Right atrium auricular region (tissue), 2 donors: ENCODE results near the gene NAP1L1. TPM values are rescaled to one million over a fixed set of nuclear protein-coding genes. Genes with fewer than 3 reads are reported as not detected.

Experiments
- DNase-seq: peaks from one replicate; pipeline ENCODE4 v3.0.0-alpha.2; 2019; ENCODE audit warnings: low spot score
- H3K27ac ChIP-seq, 2 donors: fragments of 200-600 bp; sonication (generic); 1 replicate in 1 of 2; 2 replicates in 1 of 2; pipeline ENCODE4 v1.5.1; 2016 to 2019
- H3K27me3 ChIP-seq, 2 donors: fragments of 200-600 bp; sonication (generic); one replicate each; pipeline versions ENCODE4 v1.5.1 to v1.6.0; 2017 to 2019
- H3K36me3 ChIP-seq: fragments of 200-600 bp; sonication (generic); one replicate; pipeline ENCODE4 v1.5.1; 2016
- H3K4me1 ChIP-seq, 2 donors: fragments of 200-600 bp; sonication (generic); one replicate each; pipeline versions ENCODE4 v1.5.1 to v1.6.0; 2017 to 2019
- H3K4me3 ChIP-seq, 2 donors: fragments of 200-600 bp; sonication (generic); 1 replicate in 1 of 2; 2 replicates in 1 of 2; pipeline ENCODE4 v1.5.1; 2017 to 2019; ENCODE audit warnings: mild to moderate bottlenecking in 1 of 2, moderate library complexity in 1 of 2
- H3K9me3 ChIP-seq, 2 donors: fragments of 200-600 bp; sonication (generic); one replicate each; pipeline ENCODE4 v1.5.1; 2019
- CTCF ChIP-seq, 2 donors: fragments of 200-600 bp; sonication (generic); IDR thresholded peaks; one replicate each; pipeline ENCODE4 v1.5.1; 2019; ENCODE audit warnings: antibody characterized with exemption in 2 of 2
- total RNA-seq, 2 donors: library from RNA; depleted of rRNA; stranded (reverse); fragments of >200 nt; gene quantifications; one replicate each; pipeline ENCODE4 v1.1.0, GENCODE V29; 2016

The NAP1L1 gene
- total RNA-seq, 2 donors from 2014 or later: 255 to 332 TPM

DNA sequence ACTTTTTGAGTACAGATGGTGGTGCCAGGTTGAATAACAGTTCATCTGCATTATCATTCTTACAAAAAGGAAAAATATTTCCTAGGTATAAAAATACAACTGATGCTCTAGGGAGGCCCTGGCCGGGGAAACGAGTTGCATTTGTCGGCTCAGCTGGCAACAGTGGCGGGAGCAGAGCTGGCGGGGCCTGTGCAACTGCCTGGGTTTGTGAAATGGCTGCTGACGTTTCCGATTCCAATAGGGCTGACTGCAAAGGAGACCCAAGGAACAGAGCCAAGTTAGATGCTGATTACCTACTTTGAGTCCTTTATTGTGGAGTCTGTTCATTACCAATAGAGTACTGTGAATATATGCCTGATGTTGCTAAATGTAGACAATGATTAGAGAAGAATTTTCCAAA lies 27.2 kb downstream of the NAP1L1 start:
- H3K9me3 ChIP-seq: no peaks in the 10 kb centered on the region
- H3K4me3 ChIP-seq: no peak overlapping the region
- no peak for DNase-seq
- no peak overlapping the region for H3K27ac ChIP-seq
- peaks cover 75% of the 10 kb centered on the region for H3K36me3 ChIP-seq
- H3K4me1 ChIP-seq: no peaks in the 10 kb centered on the region
- TF ChIP-seq CTCF (IDR thresholded peaks at IDR 0.05): no peak
- H3K27me3 ChIP-seq: no peaks in the 10 kb centered on the region

DNA sequence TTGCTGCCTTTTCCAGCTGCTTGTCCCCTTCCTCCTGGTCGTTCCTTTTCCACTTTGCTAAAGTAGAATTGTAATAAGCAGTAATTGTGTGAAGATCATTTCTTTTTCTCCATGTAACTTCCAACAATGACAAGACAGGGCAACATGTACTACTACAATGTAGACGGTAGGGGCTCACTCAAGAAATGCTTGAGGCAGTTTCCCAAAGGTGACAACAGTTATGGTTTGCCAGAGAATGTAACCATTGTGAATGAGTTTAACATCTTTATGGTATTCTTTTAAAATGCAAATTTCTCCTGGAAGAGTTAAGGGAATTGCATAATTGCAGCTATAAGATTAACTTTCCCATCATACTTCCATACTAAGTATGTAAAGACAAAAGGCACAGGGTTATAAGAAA lies 29.1 kb downstream of the NAP1L1 start:
- TF ChIP-seq CTCF (IDR thresholded peaks at IDR 0.05): no peak
- H3K27ac ChIP-seq: no peak overlapping the region
- no peak for DNase-seq
- H3K36me3 ChIP-seq: peaks cover 87% of the 10 kb centered on the region
- H3K9me3 ChIP-seq: no peaks in the 10 kb centered on the region
- H3K27me3 ChIP-seq: no peaks in the 10 kb centered on the region
- no peak overlapping the region for H3K4me3 ChIP-seq
- H3K4me1 ChIP-seq: no peaks in the 10 kb centered on the region

- peaks cover 59% of the 10 kb centered on the region for H3K36me3 ChIP-seq
- H3K27me3 ChIP-seq: no peaks in the 10 kb centered on the region
- DNase-seq: no peak
- H3K27ac ChIP-seq: no peak overlapping the region
- no peaks in the 10 kb centered on the region for H3K4me1 ChIP-seq
- H3K4me3 ChIP-seq: no peak overlapping the region
- no peaks in the 10 kb centered on the region for H3K9me3 ChIP-seq
- TF ChIP-seq CTCF (IDR thresholded peaks at IDR 0.05): no peak
These were observed 34.8 kb downstream of the NAP1L1 start for GRCh38 chr12:76049575-76050251.

- Histone ChIP-seq H3K27ac (no peak overlapping the region), H3K36me3 (peaks cover 39% of the 10 kb centered on the region), H3K27me3 (no peaks in the 10 kb centered on the region), H3K4me3 (no peak overlapping the region), H3K4me1 (no peaks in the 10 kb centered on the region), H3K9me3 (no peaks in the 10 kb centered on the region)
- no peak for DNase-seq
- no peak for TF ChIP-seq CTCF (IDR thresholded peaks at IDR 0.05)
These were observed 36.7 kb downstream of the NAP1L1 start for GRCh38 chr12:76047742-76048141.

- no peak for DNase-seq
- no peak overlapping the region for H3K4me3 ChIP-seq
- no peaks in the 10 kb centered on the region for H3K4me1 ChIP-seq
- no peak overlapping the region for H3K27ac ChIP-seq
- H3K9me3 ChIP-seq: no peaks in the 10 kb centered on the region
- TF ChIP-seq CTCF (IDR thresholded peaks at IDR 0.05): no peak
- H3K36me3 ChIP-seq: peaks cover 32% of the 10 kb centered on the region
- no peaks in the 10 kb centered on the region for H3K27me3 ChIP-seq
These were observed 37.4 kb downstream of the NAP1L1 start for GRCh38 chr12:76047060-76047459.

- no peak overlapping the region for H3K27ac ChIP-seq
- H3K36me3 ChIP-seq: no peaks in the 10 kb centered on the region
- H3K9me3 ChIP-seq: no peaks in the 10 kb centered on the region
- TF ChIP-seq CTCF (IDR thresholded peaks at IDR 0.05): no peak
- H3K4me1 ChIP-seq: no peaks in the 10 kb centered on the region
- DNase-seq: no peak
- no peaks in the 10 kb centered on the region for H3K27me3 ChIP-seq
- no peak overlapping the region for H3K4me3 ChIP-seq
These were observed 41.1 kb downstream of the NAP1L1 start for GRCh38 chr12:76043377-76043776.
